HepG2 (cell line): Measurements from ENCODE around the gene CAPN10. TPM values are rescaled to one million over a fixed set of nuclear protein-coding genes. Genes with fewer than 3 reads are reported as not detected.
A peak's percentile ranks its signal among the peaks of the same experiment; 100 is the strongest.

Experiments used
- HDAC1 ChIP-seq: sonication (generic); formaldehyde crosslinking; IDR thresholded peaks from 2 replicates; pipeline ENCODE4 v1.5.1; 2020; ENCODE audit warnings: mild to moderate bottlenecking, missing genetic modification reagents
- KDM4B ChIP-seq: sonication (generic); formaldehyde crosslinking; IDR thresholded peaks from 2 replicates; pipeline ENCODE4 v1.4.0; 2020; ENCODE audit warnings: missing genetic modification reagents
- KDM6A ChIP-seq: IDR thresholded peaks from 2 replicates; pipeline ENCODE4 v1.6.1; 2016; ENCODE audit warnings: low read depth
- KLF9 ChIP-seq: IDR thresholded peaks from 2 replicates; pipeline ENCODE4 v1.6.1; 2016; ENCODE audit warnings: low read depth
- MIER2 ChIP-seq: IDR thresholded peaks from 2 replicates; pipeline ENCODE4 v1.6.1; 2016; ENCODE audit warnings: missing biosample characterization, missing genetic modification reagents
- RFX1 ChIP-seq: fragments of 450-650 bp; IDR thresholded peaks from 2 replicates; pipeline ENCODE4 v1.6.1; 2017
- SMARCE1 ChIP-seq: fragments of 450-650 bp; IDR thresholded peaks from 2 replicates; pipeline ENCODE4 v1.6.1; 2017; ENCODE audit warnings: borderline replicate concordance
- SP2 ChIP-seq: sonication (generic); formaldehyde crosslinking; IDR thresholded peaks from 2 replicates; pipeline ENCODE4 v1.5.1; 2020; ENCODE audit warnings: mild to moderate bottlenecking, missing genetic modification reagents
- TBP ChIP-seq: sonication (generic); formaldehyde crosslinking; IDR thresholded peaks from 2 replicates; pipeline ENCODE4 v1.5.0; 2020; ENCODE audit warnings: missing genetic modification reagents
- TOPORS ChIP-seq: sonication (generic); formaldehyde crosslinking; IDR thresholded peaks from 2 replicates; pipeline ENCODE4 v1.8.0; 2023; ENCODE audit warnings: mild to moderate bottlenecking, missing genetic modification reagents
- ZNF282 ChIP-seq: fragments of 450-650 bp; IDR thresholded peaks from 2 replicates; pipeline ENCODE4 v1.6.1; 2018; ENCODE audit not compliant: partially characterized antibody
- ZNF34 ChIP-seq: sonication (generic); formaldehyde crosslinking; IDR thresholded peaks from 2 replicates; pipeline ENCODE4 v1.4.0; 2020; ENCODE audit warnings: mild to moderate bottlenecking, missing genetic modification reagents, borderline replicate concordance
- ZNF562 ChIP-seq: sonication (generic); formaldehyde crosslinking; IDR thresholded peaks from 2 replicates; pipeline ENCODE4 v1.8.0; 2022; ENCODE audit warnings: missing genetic modification reagents, borderline replicate concordance
- ZSCAN12 ChIP-seq: sonication (generic); formaldehyde crosslinking; IDR thresholded peaks from 2 replicates; pipeline ENCODE4 v1.9.0; 2021; ENCODE audit warnings: mild to moderate bottlenecking, missing genetic modification reagents
- polyA plus RNA-seq, 8 experiments: library from polyadenylated mRNA; depleted of rRNA in 3 of 8; stranded (reverse) in 7 of 8; unstranded in 1 of 8; fragments of >200 nt; fragmentation: Illumina TruSeq in 4 of 8; extraction: Trizol in 4 of 8; gene quantifications; 2 replicates each; pipeline versions ENCODE4 v1.2.1 to v1.2.3, GENCODE V29; 2011 to 2016; ENCODE audit warnings: low read depth in 4 of 8, missing spikeins in 1 of 8, mixed read lengths in 1 of 8; ENCODE audit not compliant: insufficient read depth in 1 of 8
- total RNA-seq, 5 experiments: library from RNA; depleted of rRNA; stranded (reverse); fragments of >200 nt; fragmentation: Illumina TruSeq; extraction: Trizol; gene quantifications; 2 replicates each; pipeline ENCODE4 v1.2.3, GENCODE V29; 2016; ENCODE audit warnings: low read depth in 1 of 5
- TF ChIP-seq, protein P1 (sequence below): sonication (generic); formaldehyde crosslinking; IDR thresholded peaks from 2 replicates; pipeline ENCODE4 v1.4.0; 2020; ENCODE audit warnings: missing genetic modification reagents
- TF ChIP-seq, protein P2 (sequence below): IDR thresholded peaks from 2 replicates; pipeline ENCODE4 v1.6.1; 2012; ENCODE audit warnings: inconsistent platforms
- TF ChIP-seq, protein P3 (sequence below): IDR thresholded peaks from 2 replicates; pipeline ENCODE4 v1.6.1; 2016; ENCODE audit warnings: low read depth, missing genetic modification reagents, missing compliant biosample characterization
- TF ChIP-seq, protein P4 (sequence below): IDR thresholded peaks from 2 replicates; pipeline ENCODE4 v1.6.1; 2018; ENCODE audit warnings: missing genetic modification reagents, mild to moderate bottlenecking, missing compliant biosample characterization

Gene CAPN10
- total and polyA plus RNA-seq, 2 of the 13 experiments (the other 11 are each of a cell fraction or from before 2014, with no cell fraction given): 27.6 to 32.4 TPM

DNA sequence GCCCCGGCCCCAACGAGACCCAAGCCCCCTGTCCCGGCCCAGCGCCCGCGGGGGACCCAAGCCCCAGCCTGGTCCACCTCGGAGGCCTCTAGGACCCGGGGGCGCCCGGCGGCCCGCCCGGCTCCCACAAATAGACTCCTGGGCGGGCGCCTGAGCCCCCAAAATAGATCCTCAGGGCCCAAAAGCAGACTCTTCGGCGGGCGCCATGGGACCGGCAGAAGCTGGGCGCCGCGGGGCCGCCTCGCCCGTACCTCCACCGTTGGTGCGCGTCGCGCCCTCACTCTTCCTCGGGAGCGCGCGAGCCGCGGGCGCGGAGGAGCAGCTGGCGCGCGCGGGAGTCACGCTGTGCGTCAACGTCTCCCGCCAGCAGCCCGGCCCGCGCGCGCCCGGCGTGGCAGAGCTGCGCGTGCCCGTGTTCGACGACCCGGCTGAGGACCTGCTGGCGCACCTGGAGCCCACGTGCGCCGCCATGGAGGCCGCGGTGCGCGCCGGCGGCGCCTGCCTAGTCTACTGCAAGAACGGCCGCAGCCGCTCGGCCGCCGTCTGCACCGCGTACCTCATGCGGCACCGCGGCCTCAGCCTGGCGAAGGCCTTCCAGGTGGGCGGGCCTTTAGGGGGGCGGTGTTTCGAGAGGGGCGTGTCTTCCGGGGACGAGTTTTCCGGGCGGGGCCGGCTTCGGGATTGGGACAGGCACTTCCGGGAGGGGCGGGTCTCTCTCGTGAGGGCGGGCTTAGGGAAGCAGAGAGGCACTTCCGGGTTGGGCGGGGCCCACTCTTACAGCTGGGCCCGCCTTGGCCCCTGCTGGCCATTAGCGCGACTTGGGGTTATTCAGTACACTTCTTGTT lies 25.8 kb upstream of the CAPN10 start (continued):
- TF ChIP-seq HDAC1 (CRISPR knock-in tag): peak; percentile 91
- TF ChIP-seq, protein P1, sequence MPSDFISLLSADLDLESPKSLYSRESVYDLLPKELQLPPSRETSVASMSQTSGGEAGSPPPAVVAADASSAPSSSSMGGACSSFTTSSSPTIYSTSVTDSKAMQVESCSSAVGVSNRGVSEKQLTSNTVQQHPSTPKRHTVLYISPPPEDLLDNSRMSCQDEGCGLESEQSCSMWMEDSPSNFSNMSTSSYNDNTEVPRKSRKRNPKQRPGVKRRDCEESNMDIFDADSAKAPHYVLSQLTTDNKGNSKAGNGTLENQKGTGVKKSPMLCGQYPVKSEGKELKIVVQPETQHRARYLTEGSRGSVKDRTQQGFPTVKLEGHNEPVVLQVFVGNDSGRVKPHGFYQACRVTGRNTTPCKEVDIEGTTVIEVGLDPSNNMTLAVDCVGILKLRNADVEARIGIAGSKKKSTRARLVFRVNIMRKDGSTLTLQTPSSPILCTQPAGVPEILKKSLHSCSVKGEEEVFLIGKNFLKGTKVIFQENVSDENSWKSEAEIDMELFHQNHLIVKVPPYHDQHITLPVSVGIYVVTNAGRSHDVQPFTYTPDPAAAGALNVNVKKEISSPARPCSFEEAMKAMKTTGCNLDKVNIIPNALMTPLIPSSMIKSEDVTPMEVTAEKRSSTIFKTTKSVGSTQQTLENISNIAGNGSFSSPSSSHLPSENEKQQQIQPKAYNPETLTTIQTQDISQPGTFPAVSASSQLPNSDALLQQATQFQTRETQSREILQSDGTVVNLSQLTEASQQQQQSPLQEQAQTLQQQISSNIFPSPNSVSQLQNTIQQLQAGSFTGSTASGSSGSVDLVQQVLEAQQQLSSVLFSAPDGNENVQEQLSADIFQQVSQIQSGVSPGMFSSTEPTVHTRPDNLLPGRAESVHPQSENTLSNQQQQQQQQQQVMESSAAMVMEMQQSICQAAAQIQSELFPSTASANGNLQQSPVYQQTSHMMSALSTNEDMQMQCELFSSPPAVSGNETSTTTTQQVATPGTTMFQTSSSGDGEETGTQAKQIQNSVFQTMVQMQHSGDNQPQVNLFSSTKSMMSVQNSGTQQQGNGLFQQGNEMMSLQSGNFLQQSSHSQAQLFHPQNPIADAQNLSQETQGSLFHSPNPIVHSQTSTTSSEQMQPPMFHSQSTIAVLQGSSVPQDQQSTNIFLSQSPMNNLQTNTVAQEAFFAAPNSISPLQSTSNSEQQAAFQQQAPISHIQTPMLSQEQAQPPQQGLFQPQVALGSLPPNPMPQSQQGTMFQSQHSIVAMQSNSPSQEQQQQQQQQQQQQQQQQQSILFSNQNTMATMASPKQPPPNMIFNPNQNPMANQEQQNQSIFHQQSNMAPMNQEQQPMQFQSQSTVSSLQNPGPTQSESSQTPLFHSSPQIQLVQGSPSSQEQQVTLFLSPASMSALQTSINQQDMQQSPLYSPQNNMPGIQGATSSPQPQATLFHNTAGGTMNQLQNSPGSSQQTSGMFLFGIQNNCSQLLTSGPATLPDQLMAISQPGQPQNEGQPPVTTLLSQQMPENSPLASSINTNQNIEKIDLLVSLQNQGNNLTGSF (CRISPR knock-in tag): peak; percentile 92
- TF ChIP-seq, protein P2, sequence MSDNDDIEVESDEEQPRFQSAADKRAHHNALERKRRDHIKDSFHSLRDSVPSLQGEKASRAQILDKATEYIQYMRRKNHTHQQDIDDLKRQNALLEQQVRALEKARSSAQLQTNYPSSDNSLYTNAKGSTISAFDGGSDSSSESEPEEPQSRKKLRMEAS: peak; percentile 97
- TF ChIP-seq KLF9 (CRISPR knock-in tag): no peak; the same call in 1 of the 2 replicates
- peak; percentile 81 for TF ChIP-seq SP2
- TF ChIP-seq KDM4B (CRISPR knock-in tag): no peak
- TF ChIP-seq, protein P3, sequence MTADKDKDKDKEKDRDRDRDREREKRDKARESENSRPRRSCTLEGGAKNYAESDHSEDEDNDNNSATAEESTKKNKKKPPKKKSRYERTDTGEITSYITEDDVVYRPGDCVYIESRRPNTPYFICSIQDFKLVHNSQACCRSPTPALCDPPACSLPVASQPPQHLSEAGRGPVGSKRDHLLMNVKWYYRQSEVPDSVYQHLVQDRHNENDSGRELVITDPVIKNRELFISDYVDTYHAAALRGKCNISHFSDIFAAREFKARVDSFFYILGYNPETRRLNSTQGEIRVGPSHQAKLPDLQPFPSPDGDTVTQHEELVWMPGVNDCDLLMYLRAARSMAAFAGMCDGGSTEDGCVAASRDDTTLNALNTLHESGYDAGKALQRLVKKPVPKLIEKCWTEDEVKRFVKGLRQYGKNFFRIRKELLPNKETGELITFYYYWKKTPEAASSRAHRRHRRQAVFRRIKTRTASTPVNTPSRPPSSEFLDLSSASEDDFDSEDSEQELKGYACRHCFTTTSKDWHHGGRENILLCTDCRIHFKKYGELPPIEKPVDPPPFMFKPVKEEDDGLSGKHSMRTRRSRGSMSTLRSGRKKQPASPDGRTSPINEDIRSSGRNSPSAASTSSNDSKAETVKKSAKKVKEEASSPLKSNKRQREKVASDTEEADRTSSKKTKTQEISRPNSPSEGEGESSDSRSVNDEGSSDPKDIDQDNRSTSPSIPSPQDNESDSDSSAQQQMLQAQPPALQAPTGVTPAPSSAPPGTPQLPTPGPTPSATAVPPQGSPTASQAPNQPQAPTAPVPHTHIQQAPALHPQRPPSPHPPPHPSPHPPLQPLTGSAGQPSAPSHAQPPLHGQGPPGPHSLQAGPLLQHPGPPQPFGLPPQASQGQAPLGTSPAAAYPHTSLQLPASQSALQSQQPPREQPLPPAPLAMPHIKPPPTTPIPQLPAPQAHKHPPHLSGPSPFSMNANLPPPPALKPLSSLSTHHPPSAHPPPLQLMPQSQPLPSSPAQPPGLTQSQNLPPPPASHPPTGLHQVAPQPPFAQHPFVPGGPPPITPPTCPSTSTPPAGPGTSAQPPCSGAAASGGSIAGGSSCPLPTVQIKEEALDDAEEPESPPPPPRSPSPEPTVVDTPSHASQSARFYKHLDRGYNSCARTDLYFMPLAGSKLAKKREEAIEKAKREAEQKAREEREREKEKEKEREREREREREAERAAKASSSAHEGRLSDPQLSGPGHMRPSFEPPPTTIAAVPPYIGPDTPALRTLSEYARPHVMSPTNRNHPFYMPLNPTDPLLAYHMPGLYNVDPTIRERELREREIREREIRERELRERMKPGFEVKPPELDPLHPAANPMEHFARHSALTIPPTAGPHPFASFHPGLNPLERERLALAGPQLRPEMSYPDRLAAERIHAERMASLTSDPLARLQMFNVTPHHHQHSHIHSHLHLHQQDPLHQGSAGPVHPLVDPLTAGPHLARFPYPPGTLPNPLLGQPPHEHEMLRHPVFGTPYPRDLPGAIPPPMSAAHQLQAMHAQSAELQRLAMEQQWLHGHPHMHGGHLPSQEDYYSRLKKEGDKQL: peak; percentile 33
- no peak for TF ChIP-seq ZNF34 (CRISPR knock-in tag)
- no peak for TF ChIP-seq ZNF282
- TF ChIP-seq ZNF562 (CRISPR knock-in tag): no peak
- TF ChIP-seq TBP (CRISPR knock-in tag): no peak
- peak; percentile 85 for TF ChIP-seq TOPORS (CRISPR knock-in tag)
- no peak for TF ChIP-seq KDM6A
- no peak for TF ChIP-seq RFX1
- TF ChIP-seq, protein P4, sequence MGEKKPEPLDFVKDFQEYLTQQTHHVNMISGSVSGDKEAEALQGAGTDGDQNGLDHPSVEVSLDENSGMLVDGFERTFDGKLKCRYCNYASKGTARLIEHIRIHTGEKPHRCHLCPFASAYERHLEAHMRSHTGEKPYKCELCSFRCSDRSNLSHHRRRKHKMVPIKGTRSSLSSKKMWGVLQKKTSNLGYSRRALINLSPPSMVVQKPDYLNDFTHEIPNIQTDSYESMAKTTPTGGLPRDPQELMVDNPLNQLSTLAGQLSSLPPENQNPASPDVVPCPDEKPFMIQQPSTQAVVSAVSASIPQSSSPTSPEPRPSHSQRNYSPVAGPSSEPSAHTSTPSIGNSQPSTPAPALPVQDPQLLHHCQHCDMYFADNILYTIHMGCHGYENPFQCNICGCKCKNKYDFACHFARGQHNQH (CRISPR knock-in tag): peak; percentile 78
- TF ChIP-seq MIER2: peak; percentile 12; the same call in 1 of the 2 replicates
- TF ChIP-seq ZSCAN12 (CRISPR knock-in tag): 0 out of 2 replicates have a peak, but pooled peaks have one; percentile 4
- no peak for TF ChIP-seq SMARCE1
